ENCODE results near the gene ALG3.

- no peak for TF ChIP-seq CTCF (IDR thresholded peaks at IDR 0.05; ENCODE audit: insufficient read depth, low read depth, low read length)
- no peak for TF ChIP-seq EZH2 (IDR thresholded peaks at IDR 0.05; ENCODE audit: insufficient read depth, low read length)
These were observed 13.3 kb downstream of the ALG3 start for GRCh38 chr3:184235381-184236032.

Data from astrocyte (in vitro differentiated cells and primary cell).